HG02852 (cell line): ENCODE results near the gene SAMD4A.
"Not testable (repeated sequence)": the region's sequence is repeated elsewhere in the genome, so short reads cannot be mapped to it uniquely, and the experiment has no call there.

Experiments used
- ATAC-seq: cut with Tn5 transposase; IDR thresholded peaks from one replicate; pipeline ENCODE4 v1.9.1; 2021; ENCODE audit warnings: mild to moderate bottlenecking, moderate library complexity; ENCODE audit not compliant: unreplicated experiment

Gene SAMD4A

GRCh38 chr14:54792288-54792687 is 225.4 kb downstream of the SAMD4A start:
- no peak for ATAC-seq

GRCh38 chr14:54794159-54794558 is 227.2 kb downstream of the SAMD4A start:
- ATAC-seq = no peak

GRCh38 chr14:54794796-54795195 is 227.9 kb downstream of the SAMD4A start:
- no peak for ATAC-seq

- ATAC-seq = no peak
Measured at GRCh38 chr14:54796961-54797360, 230.0 kb downstream of the SAMD4A start.

- no peak for ATAC-seq
Measured at GRCh38 chr14:54797556-54797955, 230.6 kb downstream of the SAMD4A start.

- no peak for ATAC-seq
Measured at GRCh38 chr14:54797986-54798385, 231.1 kb downstream of the SAMD4A start.

GRCh38 chr14:54798465-54799124 is 231.7 kb downstream of the SAMD4A start:
- ATAC-seq = no peak

- not testable (repeated sequence) for ATAC-seq
Measured at GRCh38 chr14:54801482-54801881, 234.6 kb downstream of the SAMD4A start.

- ATAC-seq = no peak
Measured at GRCh38 chr14:54803396-54803795, 236.5 kb downstream of the SAMD4A start.

- no peak for ATAC-seq
Measured at GRCh38 chr14:54803926-54804537, 237.1 kb downstream of the SAMD4A start.

GRCh38 chr14:54804538-54805041 is 237.7 kb downstream of the SAMD4A start:
- ATAC-seq = no peak

- no peak for ATAC-seq
Measured at GRCh38 chr14:54805070-54805444, 238.1 kb downstream of the SAMD4A start.

GRCh38 chr14:54805445-54806322 is 238.8 kb downstream of the SAMD4A start:
- ATAC-seq = peak; percentile 61

- no peak for ATAC-seq
Measured at GRCh38 chr14:54806616-54807015, 239.7 kb downstream of the SAMD4A start.

- ATAC-seq = peak; percentile 59
Measured at GRCh38 chr14:54807428-54807827, 240.5 kb downstream of the SAMD4A start.

- no peak for ATAC-seq
Measured at GRCh38 chr14:54807881-54808280, 241.0 kb downstream of the SAMD4A start.

GRCh38 chr14:54808326-54809161 is 241.6 kb downstream of the SAMD4A start:
- ATAC-seq = no peak

GRCh38 chr14:54809767-54810166 is 242.8 kb downstream of the SAMD4A start:
- ATAC-seq = no peak

- no peak for ATAC-seq
Measured at GRCh38 chr14:54812617-54813016, 245.7 kb downstream of the SAMD4A start.

GRCh38 chr14:54813081-54813480 is 246.2 kb downstream of the SAMD4A start:
- ATAC-seq = no peak

GRCh38 chr14:54814076-54814475 is 247.1 kb downstream of the SAMD4A start:
- no peak for ATAC-seq
